OCI-LY7 (cell line): ENCODE results near the gene OXCT1. TPM values are rescaled to one million over a fixed set of nuclear protein-coding genes. Genes with fewer than 3 reads are reported as not detected.

Experiments
- BruUV-seq: library from RNA; stranded (reverse); fragments of 400-500 nt; replicated peaks from 2 replicates; lab custom pipeline; 2021; lab: Mats Ljungman, UMichigan
- CTCF ChIA-PET: fragments of 300-600 bp; sonication (Branson Sonifier 250); formaldehyde crosslinking; loops from one replicate; lab custom pipeline; 2022; ENCODE audit warnings: antibody characterized with exemption; ENCODE audit not compliant: unreplicated experiment; lab: Charles Lee
- POLR2A ChIA-PET: fragments of 300-600 bp; sonication (Branson Sonifier 250); formaldehyde crosslinking; loops from one replicate; lab custom pipeline; 2022; ENCODE audit warnings: antibody characterized with exemption; lab: Charles Lee
- DNase-seq: peaks from one replicate; pipeline ENCODE4 v3.0.0-alpha.2; 2015; ENCODE audit warnings: low spot score
- H2AFZ ChIP-seq: fragments of 200-600 bp; sonication (generic), shearing (Covaris generic); 2 replicates; pipeline ENCODE4 v1.6.1; 2014; ENCODE audit warnings: mild to moderate bottlenecking, antibody characterized with exemption, low read length, moderate library complexity
- H3K27ac ChIP-seq: fragments of 200-600 bp; sonication (generic); 2 replicates; pipeline ENCODE4 v1.5.1; 2014; ENCODE audit warnings: mixed run types, low read depth, mild to moderate bottlenecking, moderate library complexity, low read length, inconsistent platforms; ENCODE audit not compliant: poor library complexity, severe bottlenecking
- H3K36me3 ChIP-seq: fragments of 200-600 bp; sonication (generic); 2 replicates; pipeline ENCODE4 v1.6.1; 2014; ENCODE audit warnings: mild to moderate bottlenecking, antibody characterized with exemption, low read length, moderate library complexity, mixed read lengths; ENCODE audit not compliant: insufficient read depth
- H3K4me1 ChIP-seq: fragments of 200-600 bp; sonication (generic); 2 replicates; pipeline ENCODE4 v1.5.1; 2014; ENCODE audit warnings: mild to moderate bottlenecking, low read length; ENCODE audit not compliant: insufficient read depth, poor library complexity, severe bottlenecking
- H3K4me2 ChIP-seq: fragments of 200-600 bp; sonication (generic); 2 replicates; pipeline ENCODE4 v1.6.1; 2014; ENCODE audit warnings: mild to moderate bottlenecking, low read length
- H3K4me3 ChIP-seq: fragments of 200-600 bp; sonication (generic); 2 replicates; pipeline ENCODE4 v1.5.1; 2014; ENCODE audit warnings: mild to moderate bottlenecking, low read depth, low read length; ENCODE audit not compliant: poor library complexity, severe bottlenecking
- H3K79me2 ChIP-seq: fragments of 200-600 bp; sonication (generic); 2 replicates; pipeline ENCODE4 v1.6.1; 2016; ENCODE audit warnings: low read depth, mild to moderate bottlenecking, low read length, moderate library complexity, mixed read lengths; ENCODE audit not compliant: insufficient read depth
- H3K9me2 ChIP-seq: fragments of 200-600 bp; sonication (generic); 2 replicates; pipeline ENCODE4 v1.6.1; 2016; ENCODE audit warnings: mild to moderate bottlenecking, low read length, mixed read lengths; ENCODE audit not compliant: insufficient read depth
- H3K9me3 ChIP-seq: fragments of 200-600 bp; sonication (generic); 2 replicates; pipeline ENCODE4 v1.6.1; 2014; ENCODE audit warnings: mild to moderate bottlenecking, mixed run types, low read length, mixed read lengths
- H4K20me1 ChIP-seq: fragments of 200-600 bp; sonication (generic); 2 replicates; pipeline ENCODE4 v1.6.1; 2014; ENCODE audit warnings: mild to moderate bottlenecking, antibody characterized with exemption, low read length, moderate library complexity, mixed read lengths; ENCODE audit not compliant: insufficient read depth
- EZH2phosphoT487 ChIP-seq: fragments of 200-600 bp; sonication (generic); IDR thresholded peaks from 2 replicates; pipeline ENCODE4 v1.6.1; 2018; ENCODE audit warnings: low read depth, borderline replicate concordance, mild to moderate bottlenecking, mixed run types, antibody characterized with exemption, low read length, moderate library complexity, mixed read lengths
- intact Hi-C: fragments of 100-400 bp; cut with micrococcal nuclease; formaldehyde crosslinking; loops from one replicate; pipeline ENCODE4 v1.10.0; 2022; ENCODE audit not compliant: unreplicated experiment
- total RNA-seq, 2 experiments: library from RNA; depleted of rRNA in 1 of 2; stranded (reverse); fragments of >200 nt in 1 of 2; shearing (Covaris generic) in 1 of 2; gene quantifications; 2 replicates each; pipeline ENCODE4 v1.2.3, GENCODE V29; 2014 to 2022
- TF ChIP-seq, protein P1 (sequence below): fragments of 200-600 bp; sonication (generic); conservative IDR thresholded peaks from 2 replicates; pipeline ENCODE4 v1.5.1; 2014; ENCODE audit warnings: mild to moderate bottlenecking, antibody characterized with exemption, low read length, moderate library complexity, mixed read lengths

The OXCT1 gene
- total RNA-seq, 2 experiments from 2014 or later: 27.0 to 43.4 TPM

- intact Hi-C loops: loop anchor here (5.0 kb wide), 1 partner anchor 124 kb away; no protein-coding TSS in a partner anchor
- H3K27ac ChIP-seq: no peak overlapping the region
- POLR2A ChIA-PET: interaction anchor here (0.8 to 1.1 kb wide), 3 partner anchors 12 to 29 kb away, joined by 3 to 5 read pairs (median 3); no protein-coding TSS in a partner anchor
- TF ChIP-seq, protein P1, sequence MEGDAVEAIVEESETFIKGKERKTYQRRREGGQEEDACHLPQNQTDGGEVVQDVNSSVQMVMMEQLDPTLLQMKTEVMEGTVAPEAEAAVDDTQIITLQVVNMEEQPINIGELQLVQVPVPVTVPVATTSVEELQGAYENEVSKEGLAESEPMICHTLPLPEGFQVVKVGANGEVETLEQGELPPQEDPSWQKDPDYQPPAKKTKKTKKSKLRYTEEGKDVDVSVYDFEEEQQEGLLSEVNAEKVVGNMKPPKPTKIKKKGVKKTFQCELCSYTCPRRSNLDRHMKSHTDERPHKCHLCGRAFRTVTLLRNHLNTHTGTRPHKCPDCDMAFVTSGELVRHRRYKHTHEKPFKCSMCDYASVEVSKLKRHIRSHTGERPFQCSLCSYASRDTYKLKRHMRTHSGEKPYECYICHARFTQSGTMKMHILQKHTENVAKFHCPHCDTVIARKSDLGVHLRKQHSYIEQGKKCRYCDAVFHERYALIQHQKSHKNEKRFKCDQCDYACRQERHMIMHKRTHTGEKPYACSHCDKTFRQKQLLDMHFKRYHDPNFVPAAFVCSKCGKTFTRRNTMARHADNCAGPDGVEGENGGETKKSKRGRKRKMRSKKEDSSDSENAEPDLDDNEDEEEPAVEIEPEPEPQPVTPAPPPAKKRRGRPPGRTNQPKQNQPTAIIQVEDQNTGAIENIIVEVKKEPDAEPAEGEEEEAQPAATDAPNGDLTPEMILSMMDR: no peak
- TF ChIP-seq EZH2phosphoT487: no peak
- no peaks in the 10 kb centered on the region for H4K20me1 ChIP-seq
- no peak overlapping the region for H3K4me2 ChIP-seq
- H3K36me3 ChIP-seq: peaks cover 65% of the 10 kb centered on the region
- CTCF ChIA-PET: interaction anchor here (0.5 kb wide), 1 partner anchor 258 kb away, joined by 3 read pairs; no protein-coding TSS in a partner anchor
- H3K9me3 ChIP-seq: no peaks in the 10 kb centered on the region
- H3K79me2 ChIP-seq: no peaks in the 10 kb centered on the region
- no peak overlapping the region for H2AFZ ChIP-seq
- no TSS peak for BruUV-seq
- H3K9me2 ChIP-seq: no peaks in the 10 kb centered on the region
- peaks cover 15% of the 10 kb centered on the region for H3K4me1 ChIP-seq
- no peak for DNase-seq
- no peak overlapping the region for H3K4me3 ChIP-seq
Observed at GRCh38 chr5:41841325-41841724, 28.9 kb downstream of the OXCT1 start.

GRCh38 chr5:41840251-41840650 is 30.0 kb downstream of the OXCT1 start:
- ChIA-PET POLR2A (interaction anchor here (0.7 to 1.5 kb wide), 2 partner anchors 9 to 795 kb away, joined by 3 read pairs; no protein-coding TSS in a partner anchor), CTCF (no interaction called here)
- peaks cover 15% of the 10 kb centered on the region for H3K4me1 ChIP-seq
- TF ChIP-seq, protein P1: no peak
- TF ChIP-seq EZH2phosphoT487: no peak
- H3K4me3 ChIP-seq: no peak overlapping the region
- no peaks in the 10 kb centered on the region for H4K20me1 ChIP-seq
- DNase-seq: no peak
- H3K27ac ChIP-seq: no peak overlapping the region
- H3K4me2 ChIP-seq: no peak overlapping the region
- no peak overlapping the region for H2AFZ ChIP-seq
- intact Hi-C loops: loop anchor here (5.0 kb wide), 1 partner anchor 123 kb away; no protein-coding TSS in a partner anchor
- no TSS peak for BruUV-seq
- no peaks in the 10 kb centered on the region for H3K79me2 ChIP-seq
- no peaks in the 10 kb centered on the region for H3K9me3 ChIP-seq
- H3K9me2 ChIP-seq: no peaks in the 10 kb centered on the region
- peaks cover 70% of the 10 kb centered on the region for H3K36me3 ChIP-seq

- BruUV-seq: no TSS peak
- ChIA-PET CTCF (no interaction called here), POLR2A (interaction anchor here (0.7 to 1.0 kb wide), 3 partner anchors 12 to 198 kb away, joined by 3 to 4 read pairs (median 3); no protein-coding TSS in a partner anchor)
- no peaks in the 10 kb centered on the region for H3K9me3 ChIP-seq
- H3K27ac ChIP-seq: no peak overlapping the region
- H3K36me3 ChIP-seq: peaks cover 78% of the 10 kb centered on the region
- no peaks in the 10 kb centered on the region for H4K20me1 ChIP-seq
- intact Hi-C loops: loop anchor here (10.0 kb wide), 1 partner anchor 933 kb away; the partner anchor contains the start of gene C7
- no peak overlapping the region for H3K4me2 ChIP-seq
- H3K4me3 ChIP-seq: no peak overlapping the region
- no peaks in the 10 kb centered on the region for H3K79me2 ChIP-seq
- DNase-seq: no peak
- peaks cover 4% of the 10 kb centered on the region for H3K4me1 ChIP-seq
- no peak overlapping the region for H2AFZ ChIP-seq
- TF ChIP-seq, protein P1: no peak
- TF ChIP-seq EZH2phosphoT487: no peak
- no peaks in the 10 kb centered on the region for H3K9me2 ChIP-seq
Observed at GRCh38 chr5:41837793-41838192, 32.4 kb downstream of the OXCT1 start.
